Suprapubic skin (tissue), 4 donors: ENCODE results near the gene RAB26. TPM values are rescaled to one million over a fixed set of nuclear protein-coding genes. Genes with fewer than 3 reads are reported as not detected.

ENCODE experiments used
- DNase-seq, 2 donors: peaks; one replicate each; pipeline ENCODE4 v3.0.0-alpha.2; 2019; ENCODE audit warnings: low spot score in 2 of 2
- H3K27ac ChIP-seq: fragments of 200-600 bp; sonication (generic); one replicate; pipeline ENCODE4 v1.5.1; 2019
- H3K27me3 ChIP-seq: fragments of 200-600 bp; sonication (generic); one replicate; pipeline ENCODE4 v1.5.1; 2019
- H3K36me3 ChIP-seq: fragments of 200-600 bp; sonication (generic); one replicate; pipeline ENCODE4 v1.5.1; 2019
- H3K4me1 ChIP-seq: fragments of 200-600 bp; sonication (generic); one replicate; pipeline ENCODE4 v1.5.1; 2019
- H3K4me3 ChIP-seq: fragments of 200-600 bp; sonication (generic); one replicate; pipeline ENCODE4 v1.5.1; 2019; ENCODE audit warnings: mild to moderate bottlenecking
- H3K9me3 ChIP-seq: fragments of 200-600 bp; sonication (generic); one replicate; pipeline ENCODE4 v1.5.1; 2019
- CTCF ChIP-seq, 2 donors: fragments of 200-600 bp in 1 of 2; fragments of 450-650 bp in 1 of 2; sonication (generic) in 1 of 2; IDR thresholded peaks; one replicate each; pipeline ENCODE4 v1.5.1; 2016 to 2019; ENCODE audit warnings: antibody characterized with exemption in 2 of 2, mild to moderate bottlenecking in 1 of 2, moderate library complexity in 1 of 2
- EP300 ChIP-seq: sonication (generic); formaldehyde crosslinking; IDR thresholded peaks from one replicate; pipeline ENCODE4 v1.6.1; 2017; ENCODE audit warnings: antibody characterized with exemption
- POLR2A ChIP-seq, 2 donors: fragments of 450-650 bp; IDR thresholded peaks; one replicate each; pipeline ENCODE4 v1.6.1; 2017; ENCODE audit warnings: antibody characterized with exemption in 2 of 2, mild to moderate bottlenecking in 2 of 2, moderate library complexity in 2 of 2
- POLR2AphosphoS5 ChIP-seq, 3 donors: sonication (generic); formaldehyde crosslinking; IDR thresholded peaks; one replicate each; pipeline ENCODE4 v1.6.1; 2017; ENCODE audit warnings: antibody characterized with exemption in 3 of 3
- WGBS: methylation state at CpG from one replicate; pipeline ENCODE4 v1.1.5; 2018; 5-methylcytosine and 5-hydroxymethylcytosine counted together
- total RNA-seq, 4 donors: library from RNA; depleted of rRNA; stranded (reverse); fragments of >200 nt; gene quantifications; one replicate each; pipeline ENCODE4 v1.1.0, GENCODE V29; 2016

RAB26 gene
- total RNA-seq, 4 donors from 2014 or later: 0.64 to 3.0 (median 1.4) TPM

- peaks cover 21% of the 10 kb centered on the region for H3K36me3 ChIP-seq
- no peak for DNase-seq
- 63% methylated on average over 6 of the region's 13 CpGs for WGBS
- H3K9me3 ChIP-seq: no peaks in the 10 kb centered on the region
- H3K27ac ChIP-seq: peak overlapping the region; percentile 90
- H3K4me3 ChIP-seq: peak overlapping the region; percentile 17
- H3K27me3 ChIP-seq: no peaks in the 10 kb centered on the region
- peaks cover 65% of the 10 kb centered on the region for H3K4me1 ChIP-seq
- TF ChIP-seq POLR2A (IDR thresholded peaks at IDR 0.05) (no peak), CTCF (IDR thresholded peaks at IDR 0.05) (no peak), POLR2AphosphoS5 (IDR thresholded peaks at IDR 0.05) (no peak), EP300 (no peak)
Measured at GRCh38 chr16:2162676-2163118, 14.3 kb downstream of the RAB26 start.

- H3K36me3 ChIP-seq: peaks cover 27% of the 10 kb centered on the region
- WGBS: 65% methylated on average over 23 of the region's 26 CpGs
- peak overlapping the region; percentile 17 for H3K4me3 ChIP-seq
- DNase-seq: peak in 1 of 2 donors; percentile 84
- no peaks in the 10 kb centered on the region for H3K9me3 ChIP-seq
- H3K27me3 ChIP-seq: no peaks in the 10 kb centered on the region
- no peak for TF ChIP-seq EP300
- TF ChIP-seq CTCF (IDR thresholded peaks at IDR 0.05): no peak
- peak in 2 of 3 donors; percentile 71 to 78 for TF ChIP-seq POLR2AphosphoS5 (IDR thresholded peaks at IDR 0.05)
- TF ChIP-seq POLR2A (IDR thresholded peaks at IDR 0.05): no peak
- peaks cover 58% of the 10 kb centered on the region for H3K4me1 ChIP-seq
- peak overlapping the region; percentile 90 for H3K27ac ChIP-seq
Measured at GRCh38 chr16:2163211-2163881, 14.9 kb downstream of the RAB26 start.

- WGBS: 93% methylated on average over 2 of the region's 12 CpGs
- Histone ChIP-seq H3K9me3 (no peaks in the 10 kb centered on the region), H3K36me3 (peaks cover 38% of the 10 kb centered on the region), H3K27me3 (no peaks in the 10 kb centered on the region), H3K4me1 (peaks cover 33% of the 10 kb centered on the region), H3K4me3 (no peak overlapping the region), H3K27ac (no peak overlapping the region)
- TF ChIP-seq EP300 (no peak), POLR2A (IDR thresholded peaks at IDR 0.05) (no peak), CTCF (IDR thresholded peaks at IDR 0.05) (no peak), POLR2AphosphoS5 (IDR thresholded peaks at IDR 0.05) (no peak)
- DNase-seq: no peak
Measured at GRCh38 chr16:2165861-2166260, 17.4 kb downstream of the RAB26 start.

GRCh38 chr16:2166263-2167067 is 18.0 kb downstream of the RAB26 start:
- H3K9me3 ChIP-seq: no peaks in the 10 kb centered on the region
- peaks cover 27% of the 10 kb centered on the region for H3K4me1 ChIP-seq
- H3K4me3 ChIP-seq: no peak overlapping the region
- 84% methylated on average over 15 of the region's 17 CpGs for WGBS
- TF ChIP-seq EP300 (no peak), POLR2A (IDR thresholded peaks at IDR 0.05) (no peak), CTCF (IDR thresholded peaks at IDR 0.05) (no peak), POLR2AphosphoS5 (IDR thresholded peaks at IDR 0.05) (no peak)
- no peaks in the 10 kb centered on the region for H3K27me3 ChIP-seq
- H3K27ac ChIP-seq: no peak overlapping the region
- no peak for DNase-seq
- H3K36me3 ChIP-seq: peaks cover 44% of the 10 kb centered on the region

GRCh38 chr16:2167068-2167638 is 18.7 kb downstream of the RAB26 start:
- Histone ChIP-seq H3K4me3 (no peak overlapping the region), H3K27me3 (no peaks in the 10 kb centered on the region), H3K27ac (no peak overlapping the region), H3K36me3 (peaks cover 51% of the 10 kb centered on the region), H3K4me1 (peaks cover 20% of the 10 kb centered on the region), H3K9me3 (no peaks in the 10 kb centered on the region)
- 85% methylated on average over 14 of the region's 18 CpGs for WGBS
- no peak for DNase-seq
- TF ChIP-seq EP300: no peak
- no peak for TF ChIP-seq POLR2AphosphoS5 (IDR thresholded peaks at IDR 0.05)
- no peak for TF ChIP-seq POLR2A (IDR thresholded peaks at IDR 0.05)
- no peak for TF ChIP-seq CTCF (IDR thresholded peaks at IDR 0.05)
